ENCODE results near the gene GRK3. TPM values are rescaled to one million over a fixed set of nuclear protein-coding genes. Genes with fewer than 3 reads are reported as not detected.

The GRK3 gene
- total and polyA plus RNA-seq, 2 donors from 2014 or later: 1.6 to 11.5 TPM

DNA sequence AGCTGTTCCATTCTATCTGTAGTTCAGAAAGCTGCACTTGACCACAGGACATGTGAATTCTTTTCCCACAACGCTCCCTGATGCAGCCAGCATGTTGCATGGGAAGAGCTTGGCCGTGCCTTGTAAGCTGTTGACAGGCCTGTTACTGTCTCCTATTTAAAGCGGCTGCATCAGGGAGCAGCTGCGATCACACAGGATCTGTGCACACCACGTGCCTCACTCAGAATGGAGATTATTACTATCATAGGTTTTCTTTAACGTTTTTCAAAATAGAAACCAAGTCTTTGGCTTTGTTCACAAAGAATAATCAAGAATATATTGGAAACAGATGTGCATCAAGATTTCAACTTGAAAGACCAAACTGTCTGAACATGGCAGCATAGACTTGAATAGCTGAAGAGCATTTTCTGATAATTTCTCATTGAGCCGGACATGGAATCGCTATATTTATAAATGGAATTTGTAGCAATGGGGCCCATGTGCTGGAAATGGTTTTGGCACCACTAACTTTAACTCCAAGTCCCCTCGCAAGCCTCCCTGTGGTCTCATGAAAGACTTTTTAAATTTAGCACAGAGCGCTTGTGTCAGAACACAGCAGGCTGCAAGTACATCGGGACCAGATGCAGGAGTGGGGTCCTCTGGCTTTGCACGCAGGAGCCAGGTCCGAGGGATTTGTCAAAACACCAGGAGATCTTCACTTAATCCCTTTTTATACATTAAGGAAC lies 136.7 kb downstream of the GRK3 start:
- no peak overlapping the region for H3K9ac ChIP-seq (ENCODE audit: low read length in 3 of 3)
- DNase-seq (peak in 1 of 5 donors; percentile 62), FAIRE-seq (no peak)
- no peaks in the 10 kb centered on the region for H3K27me3 ChIP-seq (ENCODE audit: control insufficient read depth, insufficient read depth, low read length)
- peaks cover 0 to 4% (median 0%) of the 10 kb centered on the region in 3 donors for H3K4me1 ChIP-seq (ENCODE audit: control insufficient read depth in 2 of 3, insufficient read depth in 2 of 3, low read depth in 1 of 3, low read length in 3 of 3)
- H3K4me3 ChIP-seq (ENCODE audit: low read length in 3 of 3): no peak overlapping the region
- H3K27ac ChIP-seq (ENCODE audit: low read depth in 2 of 2, low read length in 2 of 2): no peak overlapping the region
- intact Hi-C loops (cut with DNase I): no loop called here
- no peaks in the 10 kb centered on the region for H3K9me3 ChIP-seq (ENCODE audit: control insufficient read depth in 2 of 3, insufficient read depth in 1 of 3, low read length in 3 of 3)
- no peak for TF ChIP-seq CTCF (IDR thresholded peaks at IDR 0.05; ENCODE audit: borderline replicate concordance, extremely low read depth, insufficient read depth)
- no peaks in the 10 kb centered on the region for H3K36me3 ChIP-seq (ENCODE audit: control insufficient read depth in 2 of 3, insufficient read depth in 3 of 3, low read length in 3 of 3)

- peak; percentile 17 for TF ChIP-seq CTCF (IDR thresholded peaks at IDR 0.05; ENCODE audit: borderline replicate concordance, extremely low read depth, insufficient read depth)
Measured at GRCh38 chr22:25702040-25702439, 137.6 kb downstream of the GRK3 start.

DNA sequence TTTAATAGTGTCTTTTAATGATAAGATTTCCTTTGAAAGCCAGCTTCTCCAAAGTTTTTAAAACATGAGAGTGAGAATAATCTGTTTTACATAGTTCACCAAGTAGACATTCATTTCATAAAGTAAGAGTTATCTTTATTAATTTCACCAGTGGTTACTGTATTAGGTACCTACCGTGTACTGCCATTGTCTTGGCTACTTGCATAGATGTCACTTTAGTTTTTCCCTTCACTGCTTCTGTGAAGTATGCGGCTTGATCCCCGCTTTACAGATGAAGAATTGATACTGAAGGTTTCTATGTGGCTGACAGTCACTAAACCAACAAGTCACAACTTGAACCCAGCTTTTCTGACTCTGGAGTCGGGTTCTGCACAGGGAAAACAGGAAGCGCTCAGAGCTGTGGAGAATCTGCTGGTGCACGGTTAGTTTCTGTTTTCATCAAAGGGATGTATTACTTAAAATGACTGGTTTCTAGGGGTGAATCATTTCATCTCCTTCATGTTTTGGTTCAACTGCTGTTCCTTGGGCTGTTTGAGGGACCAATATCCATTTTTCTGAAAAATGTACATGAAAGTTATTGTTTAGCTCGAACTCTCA lies 138.2 kb downstream of the GRK3 start:
- no peak overlapping the region for H3K9ac ChIP-seq (ENCODE audit: low read length in 3 of 3)
- FAIRE-seq: no peak
- no peak for TF ChIP-seq CTCF (IDR thresholded peaks at IDR 0.05; ENCODE audit: borderline replicate concordance, extremely low read depth, insufficient read depth)
- H3K36me3 ChIP-seq (ENCODE audit: control insufficient read depth in 2 of 3, insufficient read depth in 3 of 3, low read length in 3 of 3): no peaks in the 10 kb centered on the region
- DNase-seq: no peak
- intact Hi-C loops (cut with DNase I): no loop called here
- H3K4me3 ChIP-seq (ENCODE audit: low read length in 3 of 3): no peak overlapping the region
- H3K4me1 ChIP-seq (ENCODE audit: control insufficient read depth in 2 of 3, insufficient read depth in 2 of 3, low read depth in 1 of 3, low read length in 3 of 3): peaks cover 0 to 4% (median 0%) of the 10 kb centered on the region in 3 donors
- no peak overlapping the region for H3K27ac ChIP-seq (ENCODE audit: low read depth in 2 of 2, low read length in 2 of 2)
- no peaks in the 10 kb centered on the region for H3K27me3 ChIP-seq (ENCODE audit: control insufficient read depth, insufficient read depth, low read length)
- H3K9me3 ChIP-seq (ENCODE audit: control insufficient read depth in 2 of 3, insufficient read depth in 1 of 3, low read length in 3 of 3): no peaks in the 10 kb centered on the region

More at GRCh38 chr22:25702040-25702439, 137.6 kb downstream of the GRK3 start:
- Histone ChIP-seq H3K9ac (ENCODE audit: low read length in 3 of 3) (no peak overlapping the region), H3K27me3 (ENCODE audit: control insufficient read depth, insufficient read depth, low read length) (no peaks in the 10 kb centered on the region), H3K27ac (ENCODE audit: low read depth in 2 of 2, low read length in 2 of 2) (no peak overlapping the region), H3K9me3 (ENCODE audit: control insufficient read depth in 2 of 3, insufficient read depth in 1 of 3, low read length in 3 of 3) (no peaks in the 10 kb centered on the region), H3K4me1 (ENCODE audit: control insufficient read depth in 2 of 3, insufficient read depth in 2 of 3, low read depth in 1 of 3, low read length in 3 of 3) (peaks cover 0 to 4% (median 0%) of the 10 kb centered on the region in 3 donors), H3K36me3 (ENCODE audit: control insufficient read depth in 2 of 3, insufficient read depth in 3 of 3, low read length in 3 of 3) (no peaks in the 10 kb centered on the region), H3K4me3 (ENCODE audit: low read length in 3 of 3) (no peak overlapping the region)
- intact Hi-C loops (cut with DNase I): no loop called here
- FAIRE-seq: peak; percentile 80
- no peak for DNase-seq
